ENCODE data around the gene ANTXRL.

DNA sequence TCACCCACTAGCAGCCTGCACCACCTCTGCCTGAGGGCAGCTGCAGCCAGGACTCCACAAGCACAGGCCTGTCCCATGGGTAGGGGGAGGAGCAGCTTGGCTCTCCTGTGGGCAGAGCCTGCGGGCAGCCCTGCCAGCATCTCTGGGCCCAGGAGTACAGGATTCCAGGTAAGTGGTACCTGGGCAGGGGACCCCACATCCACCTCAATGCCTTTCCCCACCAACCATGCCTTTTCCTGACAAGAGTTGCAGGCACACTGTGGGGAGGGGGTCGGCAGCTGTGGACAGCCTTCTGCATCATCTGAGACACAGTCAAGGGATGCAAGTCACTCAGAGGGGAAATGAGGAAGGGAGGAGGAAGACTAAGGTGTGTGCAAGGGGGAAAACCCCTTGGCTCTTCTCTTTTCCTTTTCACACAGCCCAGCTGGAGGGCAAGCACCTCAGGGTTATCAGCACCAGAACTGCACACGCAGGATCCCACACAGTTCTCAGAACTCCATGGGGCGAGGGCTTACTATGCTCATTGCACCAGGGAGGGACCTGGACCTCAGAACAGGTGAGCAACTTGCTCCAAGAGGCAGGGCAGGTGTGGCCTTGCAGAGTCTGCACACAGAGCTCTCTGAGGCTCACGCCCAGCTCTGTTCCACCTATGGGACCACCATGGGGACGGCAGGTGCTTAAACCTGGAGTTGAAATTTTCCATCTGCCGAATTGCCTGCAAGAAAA lies 16.5 kb upstream of the ANTXRL start:
- TF ChIP-seq POLR2AphosphoS5 (IDR thresholded peaks at IDR 0.05), result no peak
- TF ChIP-seq, protein P1, sequence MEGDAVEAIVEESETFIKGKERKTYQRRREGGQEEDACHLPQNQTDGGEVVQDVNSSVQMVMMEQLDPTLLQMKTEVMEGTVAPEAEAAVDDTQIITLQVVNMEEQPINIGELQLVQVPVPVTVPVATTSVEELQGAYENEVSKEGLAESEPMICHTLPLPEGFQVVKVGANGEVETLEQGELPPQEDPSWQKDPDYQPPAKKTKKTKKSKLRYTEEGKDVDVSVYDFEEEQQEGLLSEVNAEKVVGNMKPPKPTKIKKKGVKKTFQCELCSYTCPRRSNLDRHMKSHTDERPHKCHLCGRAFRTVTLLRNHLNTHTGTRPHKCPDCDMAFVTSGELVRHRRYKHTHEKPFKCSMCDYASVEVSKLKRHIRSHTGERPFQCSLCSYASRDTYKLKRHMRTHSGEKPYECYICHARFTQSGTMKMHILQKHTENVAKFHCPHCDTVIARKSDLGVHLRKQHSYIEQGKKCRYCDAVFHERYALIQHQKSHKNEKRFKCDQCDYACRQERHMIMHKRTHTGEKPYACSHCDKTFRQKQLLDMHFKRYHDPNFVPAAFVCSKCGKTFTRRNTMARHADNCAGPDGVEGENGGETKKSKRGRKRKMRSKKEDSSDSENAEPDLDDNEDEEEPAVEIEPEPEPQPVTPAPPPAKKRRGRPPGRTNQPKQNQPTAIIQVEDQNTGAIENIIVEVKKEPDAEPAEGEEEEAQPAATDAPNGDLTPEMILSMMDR (IDR thresholded peaks at IDR 0.05; ENCODE audit: poor library complexity, severe bottlenecking), result no peak
- TF ChIP-seq EP300 (conservative IDR thresholded peaks at IDR 0.05; ENCODE audit: poor library complexity, severe bottlenecking), result no peak

Data from neural cell (in vitro differentiated cells).